ENCODE results near the gene RAB4B.
"Not testable (repeated sequence)": the region's sequence is repeated elsewhere in the genome, so short reads cannot be mapped to it uniquely, and the experiment has no call there.

The RAB4B gene

DNA sequence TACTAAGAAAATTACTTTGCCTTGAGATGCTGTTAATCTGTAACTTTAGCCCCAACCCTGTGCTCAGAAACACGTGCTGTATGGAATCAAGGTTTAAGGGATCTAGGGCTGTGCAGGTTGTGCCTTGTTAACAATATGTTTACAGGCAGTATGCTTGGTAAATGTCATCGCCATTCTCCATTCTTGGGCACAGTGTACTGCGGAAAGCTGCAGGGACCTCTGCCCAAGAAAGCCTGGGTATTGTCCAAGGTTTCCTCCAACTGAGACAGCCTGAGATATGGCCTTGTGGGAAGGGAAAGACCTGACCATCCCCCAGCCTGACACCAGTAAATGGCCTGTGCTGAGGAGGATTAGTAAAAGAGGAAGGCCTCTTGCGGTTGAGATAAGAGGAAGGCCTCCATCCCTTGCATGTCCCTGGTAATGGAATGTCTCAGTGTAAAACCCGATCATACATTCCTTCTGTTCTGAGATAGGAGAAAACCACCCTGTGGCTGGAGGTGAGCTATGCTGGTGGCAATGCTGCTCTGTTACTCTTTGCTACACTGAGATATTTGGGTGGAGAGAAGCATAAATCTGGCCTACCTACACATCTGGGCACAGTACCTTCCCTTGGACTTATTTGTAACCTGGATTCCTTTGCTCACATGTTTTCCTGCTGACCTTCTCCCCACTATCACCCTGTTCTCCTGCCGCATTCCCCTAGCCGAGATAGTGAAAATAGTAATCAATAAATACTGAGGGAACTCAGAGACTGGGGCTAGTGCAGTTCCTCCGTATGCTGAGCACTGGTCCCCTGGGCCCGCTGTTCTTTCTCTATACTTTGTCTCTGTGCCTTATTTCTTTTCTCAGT is 44.9 kb downstream of the RAB4B start:
- not testable (repeated sequence) for DNase-seq (ENCODE audit: low spot score)

DNA sequence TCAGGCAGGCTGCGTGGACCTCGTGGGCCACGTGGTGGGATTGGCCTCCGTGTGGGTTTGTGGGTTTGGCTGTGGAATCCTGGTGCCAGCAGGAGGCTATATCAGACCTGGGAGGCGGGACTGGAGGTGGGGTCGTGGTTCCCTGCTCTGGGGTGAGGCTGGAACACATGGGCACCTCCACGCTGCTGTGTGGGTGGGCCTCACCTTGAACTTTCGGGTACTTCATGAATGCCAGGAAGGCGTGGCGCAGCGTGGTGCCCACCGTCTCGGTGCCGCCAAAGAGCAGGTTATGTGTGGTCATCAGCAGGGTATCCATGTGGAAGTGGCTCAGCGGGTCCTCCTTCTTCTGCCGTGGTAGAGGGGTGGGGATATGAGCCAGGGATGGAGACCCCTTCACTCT is 46.9 kb downstream of the RAB4B start:
- DNase-seq (ENCODE audit: low spot score): not testable (repeated sequence)

DNA sequence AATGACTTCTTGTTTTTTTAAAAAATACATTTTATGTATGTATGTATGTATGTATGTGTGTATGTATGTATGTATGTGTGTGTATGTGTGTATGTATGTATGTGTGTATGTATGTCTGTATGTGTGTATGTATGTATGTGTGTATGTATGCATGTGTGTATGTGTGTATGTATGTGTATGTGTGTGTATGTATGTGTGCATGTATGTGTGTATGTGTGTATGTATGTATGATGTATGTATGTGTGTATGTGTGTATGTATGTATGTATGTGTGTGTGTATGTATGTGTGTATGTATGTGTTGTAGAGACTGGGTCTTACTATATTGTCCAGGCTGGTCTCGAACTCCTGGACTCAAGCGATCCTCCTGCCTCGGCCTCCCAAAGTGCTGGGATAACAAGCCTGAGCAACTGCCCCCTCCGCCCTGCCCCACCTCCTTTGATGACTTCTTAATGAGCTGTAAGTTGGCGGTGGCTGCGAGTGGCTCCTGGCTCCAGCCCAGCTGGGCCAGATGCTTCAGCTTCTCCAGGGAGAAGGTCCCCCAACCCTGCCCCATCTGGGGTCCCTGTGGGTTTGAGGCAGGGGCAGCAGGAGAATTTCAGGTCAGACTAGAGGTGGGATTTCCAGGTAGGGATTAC is 47.5 kb downstream of the RAB4B start:
- DNase-seq (ENCODE audit: low spot score): not testable (repeated sequence)

DNA sequence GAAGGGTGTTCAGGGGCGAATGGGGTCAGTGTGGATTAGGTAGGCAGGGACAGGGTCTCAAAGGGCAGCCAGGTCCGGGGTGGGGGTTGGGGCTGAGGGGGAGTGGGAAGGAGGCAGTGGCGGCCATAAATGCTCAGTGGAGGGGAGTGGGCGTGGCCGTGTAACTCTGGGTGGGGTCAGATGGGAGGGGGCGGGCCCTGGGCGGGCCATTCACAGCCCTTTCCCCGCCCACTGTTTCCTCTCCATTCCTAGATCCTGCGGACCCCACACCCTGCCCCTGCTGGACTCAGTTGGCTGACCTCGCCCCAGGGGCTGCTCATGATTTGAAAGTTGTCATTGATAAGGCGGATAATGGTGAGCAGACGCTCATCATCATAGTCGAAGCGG is 48.3 kb downstream of the RAB4B start:
- not testable (repeated sequence) for DNase-seq (ENCODE audit: low spot score)

DNA sequence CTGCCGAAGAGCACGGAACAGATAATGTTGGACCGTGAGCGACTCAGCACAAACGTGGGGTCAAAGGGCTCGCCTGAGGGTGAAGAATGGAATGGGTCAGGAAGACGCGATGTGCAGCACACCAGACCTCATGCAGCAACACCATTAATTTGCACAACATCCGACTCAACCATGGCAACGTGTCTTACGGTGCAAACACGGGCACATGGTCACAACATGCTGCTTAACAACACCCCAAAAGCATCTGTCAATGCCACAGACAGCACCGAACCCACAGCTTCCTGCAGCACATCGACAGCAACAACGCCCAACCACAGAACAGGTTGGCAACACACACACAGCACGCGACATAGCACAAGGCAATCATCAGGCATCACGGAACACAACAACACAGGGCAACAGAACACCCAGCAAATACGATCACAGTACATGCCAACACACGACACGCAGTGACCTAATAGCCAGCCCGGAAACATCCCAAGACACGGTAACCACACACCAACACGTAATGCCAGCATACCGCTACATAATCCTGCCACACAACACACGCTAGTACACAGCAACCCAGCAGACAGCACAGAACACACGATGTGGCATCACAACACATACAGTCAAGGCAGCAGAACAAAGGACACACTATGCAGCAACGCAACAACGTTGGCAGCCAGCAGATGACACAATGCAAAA is 48.8 kb downstream of the RAB4B start:
- DNase-seq (ENCODE audit: low spot score): peak; percentile 83

DNA sequence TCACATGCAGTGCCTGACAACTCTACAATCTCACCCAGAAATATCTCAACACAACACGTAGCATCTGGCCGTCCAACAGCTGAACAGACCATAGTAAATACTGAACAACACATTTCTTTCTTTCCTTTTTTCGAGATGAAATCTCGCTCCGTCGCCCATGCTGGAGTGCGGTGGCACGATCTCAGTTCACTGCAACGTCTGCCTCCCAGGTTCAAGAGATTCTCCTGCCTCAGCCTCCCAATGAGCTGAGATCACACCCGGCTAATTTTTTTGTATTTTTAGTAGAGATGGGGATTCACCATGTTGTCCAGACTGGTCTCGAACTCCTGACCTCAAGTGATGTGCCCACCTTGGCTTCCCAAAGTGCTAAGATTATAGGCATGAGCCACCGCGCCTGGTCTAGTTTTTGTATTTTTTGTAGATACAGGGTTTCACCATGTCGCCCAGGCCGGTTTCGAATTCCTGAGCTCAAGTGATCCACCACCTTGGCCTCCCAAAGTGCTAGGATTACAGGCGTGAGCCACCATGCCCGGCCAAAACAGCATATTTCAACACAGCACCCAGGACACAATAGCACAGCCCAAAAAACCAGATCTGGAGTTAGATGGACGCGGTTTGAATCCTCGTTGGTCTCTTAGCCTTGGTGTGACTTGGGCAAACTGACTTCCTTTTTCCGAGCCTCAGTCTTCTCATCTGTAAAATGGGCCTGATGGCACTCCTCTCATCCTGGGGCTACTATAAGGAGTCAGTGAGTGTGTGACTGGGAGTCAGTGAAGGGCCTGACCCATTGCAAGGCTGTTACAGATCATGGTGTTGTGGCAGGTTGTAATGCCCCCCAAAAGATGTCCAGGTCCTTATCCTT is 49.6 kb downstream of the RAB4B start:
- DNase-seq (ENCODE audit: low spot score): no peak

DNA sequence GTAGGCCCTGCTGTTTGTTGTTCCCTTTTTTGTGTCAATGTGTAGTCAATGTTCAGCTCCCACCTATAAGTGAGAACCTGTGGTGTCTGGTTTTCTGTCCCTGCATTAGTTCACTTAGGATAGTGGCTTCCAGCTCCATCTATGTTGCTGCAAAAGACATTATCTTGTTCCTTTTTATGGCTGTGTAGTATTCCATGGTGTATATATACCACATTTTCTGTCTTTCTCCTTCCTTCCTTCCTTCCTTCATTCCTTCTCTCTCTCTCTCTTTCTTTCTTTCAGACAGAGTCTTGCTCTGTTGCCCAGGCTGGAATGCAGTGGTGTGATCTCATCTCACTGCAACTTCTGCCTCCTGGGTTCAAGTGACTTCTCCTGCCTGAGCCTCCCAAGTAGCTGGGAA is 51.2 kb downstream of the RAB4B start:
- no peak for DNase-seq (ENCODE audit: low spot score)

DNA sequence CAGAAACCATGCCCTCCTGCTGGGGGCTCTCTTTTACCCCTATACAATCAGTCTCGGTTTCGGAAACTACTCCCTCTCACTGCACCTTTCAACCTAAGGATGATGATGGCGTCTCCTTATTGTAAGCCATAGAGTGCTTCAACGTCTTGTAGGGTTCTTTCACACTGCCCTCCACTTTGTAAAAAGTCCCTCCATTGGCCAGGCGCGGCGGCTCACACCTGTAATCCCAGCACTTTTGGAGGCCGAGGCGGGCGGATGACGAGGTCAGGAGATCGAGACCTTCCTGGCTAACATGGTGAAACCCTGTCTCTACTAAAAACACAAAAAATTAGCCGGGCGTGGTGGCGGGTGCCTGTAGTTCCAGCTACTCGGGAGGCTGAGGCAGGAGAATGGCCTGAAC is 52.7 kb downstream of the RAB4B start:
- not testable (repeated sequence) for DNase-seq (ENCODE audit: low spot score)

DNA sequence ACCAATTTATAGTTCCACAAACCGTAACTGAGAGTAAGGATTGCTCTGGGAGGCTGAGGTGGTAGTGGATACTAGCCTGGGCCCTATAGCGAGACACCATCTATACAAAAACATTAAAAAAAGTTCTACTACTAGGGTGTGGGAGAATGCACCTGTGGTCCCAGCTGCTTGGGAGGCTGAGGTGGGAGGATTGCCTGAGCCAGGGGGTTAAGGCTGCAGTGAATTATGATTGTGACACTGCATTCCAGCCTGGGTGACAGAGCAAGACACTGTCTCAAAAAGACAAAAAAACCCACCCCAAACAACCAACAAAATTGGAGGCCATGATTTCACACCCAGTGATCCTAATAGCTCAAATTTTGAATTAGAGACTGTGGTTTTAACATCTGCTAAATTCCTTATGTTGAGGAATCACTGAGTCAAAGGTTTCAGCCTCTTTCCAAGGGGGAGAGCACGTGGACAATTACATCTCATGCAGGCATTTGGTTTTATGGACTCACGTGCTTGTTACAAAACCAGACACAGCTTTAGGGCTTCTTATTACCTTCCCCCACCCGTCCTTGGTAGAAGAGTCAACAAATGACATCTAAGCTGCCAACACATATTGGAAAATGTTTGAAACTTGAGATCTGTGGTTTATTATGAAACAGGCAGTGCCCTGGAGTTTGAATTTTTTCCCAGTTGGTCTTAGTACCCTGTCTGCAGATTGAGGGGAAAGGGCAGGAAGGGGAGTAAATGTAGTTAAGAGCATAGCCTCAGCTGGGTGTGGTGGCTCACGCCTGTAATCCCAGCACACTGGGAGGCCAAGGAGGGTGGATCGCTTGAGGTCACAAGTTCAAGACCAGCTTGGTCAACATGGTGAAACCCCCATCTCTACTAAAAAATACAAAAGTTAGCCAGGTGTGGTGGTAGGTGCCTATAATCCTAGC is 53.7 kb downstream of the RAB4B start:
- no peak for DNase-seq (ENCODE audit: low spot score)

DNA sequence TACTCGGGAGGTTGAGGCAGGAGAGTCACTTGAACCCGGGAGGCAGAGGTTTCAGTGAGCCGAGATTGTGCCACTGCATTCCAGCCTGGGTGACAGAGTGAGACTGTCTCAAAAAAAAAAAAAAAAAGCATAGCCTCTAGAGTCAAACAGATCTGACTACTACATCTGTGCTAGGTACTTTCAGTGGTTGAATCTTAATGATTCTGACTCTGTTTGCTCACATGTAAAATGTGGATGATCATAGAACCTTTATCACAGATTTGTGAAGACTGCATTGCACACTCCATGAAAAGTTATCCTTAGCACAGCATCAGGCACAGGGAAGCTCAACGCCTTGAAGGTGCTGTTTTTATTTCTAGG is 54.4 kb downstream of the RAB4B start:
- not testable (repeated sequence) for DNase-seq (ENCODE audit: low spot score)

DNA sequence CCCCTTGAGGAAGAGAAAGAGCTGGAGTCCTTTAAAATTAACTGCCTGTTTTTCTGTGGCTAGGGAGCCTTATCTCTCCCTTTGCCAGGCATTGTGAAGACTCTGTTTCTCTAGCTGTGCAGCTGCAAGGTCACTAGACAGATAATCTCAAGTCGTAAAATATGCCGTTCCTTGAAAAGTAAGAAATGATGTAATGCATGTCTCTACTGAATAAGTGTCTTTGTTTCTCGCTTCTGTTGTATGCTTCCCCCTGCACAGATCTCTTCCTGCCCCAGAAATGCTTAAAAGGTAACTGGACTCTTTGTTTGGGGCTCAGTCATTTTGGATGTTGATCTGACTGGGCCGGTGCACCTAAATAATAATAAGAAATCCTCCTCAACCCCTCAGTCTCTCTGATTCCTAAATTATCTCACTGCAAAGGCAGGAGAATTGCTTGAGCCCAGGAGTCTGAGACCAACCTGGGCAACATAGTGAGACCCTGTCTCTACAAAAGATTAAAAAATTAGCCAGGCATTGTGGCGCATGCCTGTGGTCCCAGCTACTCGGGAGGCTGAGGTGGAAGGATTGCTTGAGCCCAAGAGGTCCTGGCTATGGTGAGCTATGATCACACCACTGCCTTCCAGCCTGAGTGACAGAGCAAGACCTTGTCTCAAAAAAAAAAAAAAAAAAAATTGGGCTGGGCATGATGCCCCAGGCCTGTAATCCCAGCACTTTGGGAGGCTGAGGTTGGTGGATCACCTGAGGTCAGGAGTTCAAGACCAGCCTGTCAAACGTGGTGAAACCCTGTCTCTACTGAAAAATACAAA is 55.9 kb downstream of the RAB4B start:
- DNase-seq (ENCODE audit: low spot score): not testable (repeated sequence)

DNA sequence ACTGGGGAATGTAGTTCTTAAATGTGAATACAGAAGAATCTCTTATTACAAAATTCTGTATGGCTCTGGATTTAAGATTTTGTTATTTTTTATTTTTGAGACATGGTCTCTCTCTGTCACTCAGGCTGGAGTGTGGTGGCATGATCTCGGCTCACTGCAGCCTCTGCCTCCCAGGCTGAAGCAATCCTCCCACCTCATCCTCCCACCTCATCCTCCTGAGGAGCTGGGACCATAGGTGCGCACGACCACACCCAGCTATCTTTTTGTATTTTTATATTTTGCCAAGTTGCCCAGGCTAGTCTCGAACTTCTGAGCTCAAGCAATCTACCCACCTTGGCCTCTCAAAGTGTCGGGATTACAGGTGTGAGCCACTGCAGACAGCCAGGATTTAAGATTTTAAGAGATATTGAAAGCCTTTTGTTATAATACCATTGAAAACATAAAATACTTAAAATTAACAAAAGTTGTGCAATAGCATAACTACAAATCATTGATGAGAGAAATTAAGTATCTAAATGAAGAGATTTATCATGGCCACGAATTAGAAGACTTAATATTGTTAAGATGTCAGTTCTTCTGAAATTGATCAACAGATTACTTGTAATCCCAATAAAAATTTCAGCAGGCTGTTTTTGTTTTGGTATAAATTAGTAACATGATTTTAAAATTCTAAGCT is 58.8 kb downstream of the RAB4B start:
- no peak for DNase-seq (ENCODE audit: low spot score)

DNA sequence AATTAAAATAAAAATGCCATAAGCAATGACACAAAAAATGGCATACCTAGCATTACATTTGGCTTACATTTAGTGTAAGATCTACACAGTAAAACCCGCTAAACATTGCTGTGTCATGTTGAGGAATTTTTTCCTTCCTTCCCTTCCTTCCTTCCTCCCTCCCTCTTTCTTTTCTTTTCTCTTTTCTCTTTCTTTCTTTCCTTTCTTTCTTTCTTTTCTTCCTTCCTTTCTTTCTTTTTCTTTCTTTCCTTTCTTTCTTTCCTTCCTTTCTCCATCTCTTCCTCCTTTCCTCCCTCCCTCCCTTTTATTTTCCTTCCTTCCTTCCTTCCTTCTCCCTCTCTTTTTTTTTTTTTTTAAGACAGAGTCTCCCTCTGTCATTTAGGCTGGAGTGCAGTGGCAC is 60.4 kb downstream of the RAB4B start:
- not testable (repeated sequence) for DNase-seq (ENCODE audit: low spot score)

DNA sequence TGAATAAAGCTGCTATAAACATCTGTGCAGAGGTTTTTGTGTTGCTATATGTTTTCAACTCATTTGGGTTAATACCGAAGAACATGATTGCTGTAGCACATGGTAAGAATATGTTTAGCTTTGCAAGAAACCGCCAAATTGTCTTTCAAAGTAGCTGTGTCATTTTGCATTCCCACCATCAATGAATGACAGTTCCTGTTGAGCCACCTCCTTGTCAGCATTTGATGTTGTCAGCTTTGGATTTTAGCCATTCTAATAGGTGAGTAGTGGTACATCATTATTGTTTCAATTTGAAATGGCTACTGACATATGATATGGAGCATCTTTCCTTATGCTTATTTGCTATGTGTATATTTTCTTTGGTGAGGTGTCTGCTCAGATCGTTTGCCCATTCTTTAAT is 64.0 kb downstream of the RAB4B start:
- DNase-seq (ENCODE audit: low spot score): not testable (repeated sequence)

DNA sequence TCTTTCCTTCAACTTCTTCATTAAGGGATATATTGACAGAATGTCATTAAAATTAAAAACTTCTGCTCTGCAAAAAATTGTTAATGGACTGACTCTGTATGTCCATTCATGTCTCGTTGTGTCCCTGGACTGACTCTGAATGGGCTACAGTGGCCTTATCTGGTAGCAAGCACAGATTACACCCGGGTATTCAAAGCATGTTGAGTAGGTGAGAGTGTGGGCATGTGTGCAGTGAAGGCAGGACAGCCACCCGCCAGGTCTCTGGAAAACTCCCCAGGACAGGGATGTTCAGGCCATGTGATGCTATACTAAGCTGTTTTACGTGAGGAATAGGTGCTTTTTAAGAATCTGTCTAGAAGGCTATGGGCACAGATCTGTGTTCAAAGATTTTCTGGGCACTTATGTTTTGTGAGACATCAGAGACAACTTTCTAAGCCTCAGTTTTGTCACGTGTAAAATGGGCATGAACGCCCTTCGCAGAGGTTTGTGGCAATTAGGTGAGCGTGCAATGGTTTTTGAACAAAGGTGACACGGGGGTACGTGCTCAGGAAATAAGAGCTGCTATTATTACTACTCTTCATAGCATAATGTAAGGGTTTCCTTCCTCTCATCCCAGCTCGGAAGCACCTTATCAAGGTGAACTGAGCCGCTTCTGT is 65.1 kb downstream of the RAB4B start:
- DNase-seq (ENCODE audit: low spot score): peak; percentile 18

DNA sequence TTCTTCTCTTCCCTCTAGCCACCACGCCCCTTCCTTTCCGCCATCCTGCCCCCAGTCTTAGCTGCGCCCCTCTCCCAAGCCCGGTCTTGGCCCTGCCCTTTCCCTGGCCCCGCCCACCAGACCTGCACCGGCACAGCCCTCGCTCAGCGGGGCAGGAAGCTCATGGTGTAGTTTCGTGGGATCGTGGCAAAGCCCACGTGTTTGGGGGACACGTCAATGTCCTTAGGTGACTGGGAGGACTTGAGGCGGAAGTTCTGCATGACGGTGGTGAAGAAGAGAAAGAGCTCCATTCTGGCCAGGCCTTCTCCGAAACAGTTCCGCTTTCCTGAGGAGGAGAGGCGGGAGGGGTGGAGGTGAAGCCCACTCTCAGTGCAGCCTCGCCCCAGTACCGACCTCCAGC is 65.6 kb downstream of the RAB4B start:
- DNase-seq (ENCODE audit: low spot score): peak; percentile 76

Measured in CD4-positive, alpha-beta T cell treated with Interleukin-15 for 4 hours (primary cell).